ENCODE measurements around the gene NMRK2.

The NMRK2 gene

DNA sequence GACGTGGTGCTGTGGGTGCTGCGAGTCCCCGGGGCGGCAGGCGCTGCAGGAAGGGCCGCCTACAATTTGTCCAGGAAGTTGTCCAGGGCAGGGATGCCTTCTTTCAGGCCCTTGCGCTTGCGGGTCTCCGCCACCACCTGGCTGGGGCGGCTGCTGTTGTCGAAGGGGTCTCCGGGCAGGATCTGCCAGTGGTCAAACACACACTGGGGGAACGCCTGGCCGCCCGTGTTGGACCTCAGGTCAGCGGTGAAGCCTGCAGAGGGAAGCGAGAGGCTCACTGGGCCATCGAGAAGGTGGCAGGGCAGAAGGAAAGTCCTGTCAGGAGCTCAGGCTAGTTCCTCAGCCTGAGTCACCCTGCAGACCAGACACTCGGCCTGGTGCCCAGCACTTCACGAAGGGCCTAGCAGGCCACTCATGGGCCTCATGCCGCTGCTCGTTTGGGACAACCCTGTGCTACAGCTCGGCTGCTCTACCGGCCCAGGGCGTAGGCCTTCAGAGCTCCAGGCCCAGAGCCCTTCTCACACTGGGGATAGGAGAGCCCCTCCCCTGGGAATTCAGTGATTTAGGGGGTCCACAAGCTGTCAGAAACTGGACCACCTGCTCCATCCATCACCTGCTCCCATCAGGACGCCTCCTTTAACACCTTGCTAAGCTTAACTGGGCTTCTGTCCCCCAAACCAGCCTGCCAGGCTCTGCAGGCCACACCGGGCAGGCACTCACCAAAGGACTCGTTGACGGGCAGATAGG lies 43.8 kb downstream of the NMRK2 start:
- TF ChIP-seq, protein P1, sequence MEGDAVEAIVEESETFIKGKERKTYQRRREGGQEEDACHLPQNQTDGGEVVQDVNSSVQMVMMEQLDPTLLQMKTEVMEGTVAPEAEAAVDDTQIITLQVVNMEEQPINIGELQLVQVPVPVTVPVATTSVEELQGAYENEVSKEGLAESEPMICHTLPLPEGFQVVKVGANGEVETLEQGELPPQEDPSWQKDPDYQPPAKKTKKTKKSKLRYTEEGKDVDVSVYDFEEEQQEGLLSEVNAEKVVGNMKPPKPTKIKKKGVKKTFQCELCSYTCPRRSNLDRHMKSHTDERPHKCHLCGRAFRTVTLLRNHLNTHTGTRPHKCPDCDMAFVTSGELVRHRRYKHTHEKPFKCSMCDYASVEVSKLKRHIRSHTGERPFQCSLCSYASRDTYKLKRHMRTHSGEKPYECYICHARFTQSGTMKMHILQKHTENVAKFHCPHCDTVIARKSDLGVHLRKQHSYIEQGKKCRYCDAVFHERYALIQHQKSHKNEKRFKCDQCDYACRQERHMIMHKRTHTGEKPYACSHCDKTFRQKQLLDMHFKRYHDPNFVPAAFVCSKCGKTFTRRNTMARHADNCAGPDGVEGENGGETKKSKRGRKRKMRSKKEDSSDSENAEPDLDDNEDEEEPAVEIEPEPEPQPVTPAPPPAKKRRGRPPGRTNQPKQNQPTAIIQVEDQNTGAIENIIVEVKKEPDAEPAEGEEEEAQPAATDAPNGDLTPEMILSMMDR (IDR thresholded peaks at IDR 0.05; ENCODE audit: low read depth, low read length, missing control alignments): no peak
- DNase-seq (ENCODE audit: low read depth): no peak

DNA sequence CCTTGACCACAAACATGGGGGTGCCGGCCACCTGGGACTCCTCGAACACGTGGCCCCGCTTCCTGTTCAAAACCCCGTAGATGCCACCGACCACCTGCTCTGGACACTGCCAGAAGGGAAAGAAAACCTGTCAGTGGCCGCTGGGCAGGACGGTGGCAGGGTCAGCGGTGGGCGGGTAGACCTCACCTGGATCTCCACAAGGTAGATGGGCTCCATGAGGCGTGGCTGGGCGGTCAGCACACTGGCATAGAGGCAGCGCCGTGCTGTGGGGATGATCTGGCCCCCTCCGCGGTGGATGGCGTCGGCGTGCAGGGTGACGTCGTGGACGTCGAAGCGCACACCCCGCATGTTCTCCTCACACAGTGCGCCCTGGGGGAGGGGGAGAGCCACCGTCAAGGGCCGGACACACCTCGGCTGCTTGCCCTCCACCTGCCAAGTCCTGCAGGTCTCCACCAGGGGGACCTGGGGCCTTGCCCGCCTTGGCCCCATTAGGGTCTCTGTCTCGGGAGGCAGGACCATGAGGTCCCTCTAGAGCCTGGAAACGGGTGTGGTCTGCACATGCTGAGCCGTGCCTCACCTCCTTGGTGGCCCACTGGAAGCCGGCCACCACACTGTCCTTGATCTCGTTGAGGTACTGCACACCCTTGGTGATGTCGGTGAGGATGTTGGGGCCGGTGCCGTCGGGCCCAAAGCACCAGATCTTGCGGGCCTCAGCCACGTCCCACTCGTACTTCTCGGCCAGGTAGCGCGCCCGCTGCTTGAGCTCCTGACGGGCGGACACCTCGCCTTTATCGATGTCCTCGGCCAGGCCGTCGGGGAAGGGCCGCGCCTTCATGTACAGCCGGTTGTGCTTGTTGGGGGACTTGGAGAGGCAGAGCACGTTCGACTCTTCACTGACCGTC lies 44.6 kb downstream of the NMRK2 start:
- H3K4me3 ChIP-seq (ENCODE audit: low read depth, low read length): no peak overlapping the region
- DNase-seq (ENCODE audit: low read depth): no peak
- TF ChIP-seq, protein P1 (IDR thresholded peaks at IDR 0.05; ENCODE audit: low read depth, low read length, missing control alignments): peak; percentile 14

More for the DNA sequence above, 43.8 kb downstream of the NMRK2 start:
- no peak overlapping the region for H3K4me3 ChIP-seq (ENCODE audit: low read depth, low read length)

GRCh38 chr19:3978145-3978544 lies 45.3 kb downstream of the NMRK2 start:
- TF ChIP-seq, protein P1 (IDR thresholded peaks at IDR 0.05; ENCODE audit: low read depth, low read length, missing control alignments): no peak
- DNase-seq (ENCODE audit: low read depth): no peak
- H3K4me3 ChIP-seq (ENCODE audit: low read depth, low read length): no peak overlapping the region

DNA sequence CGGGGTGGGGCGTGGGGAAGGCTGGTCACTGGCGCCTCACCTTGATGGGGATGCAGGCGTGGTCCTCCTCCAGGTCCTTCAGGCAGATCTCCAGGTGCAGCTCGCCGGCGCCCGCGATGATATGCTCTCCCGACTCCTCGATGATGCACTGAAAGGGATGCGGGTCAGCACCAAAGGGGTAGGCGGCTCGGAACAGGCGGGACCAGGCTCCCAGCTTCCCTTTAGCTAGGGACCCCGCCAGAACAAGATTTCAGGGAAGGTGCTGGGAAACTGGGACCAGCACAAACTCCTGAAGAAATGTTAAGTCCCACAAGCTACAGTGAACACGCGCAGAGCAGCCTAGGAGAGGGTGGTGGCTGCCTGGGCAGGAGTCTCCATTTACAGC lies 46.4 kb downstream of the NMRK2 start:
- DNase-seq (ENCODE audit: low read depth): no peak
- no peak overlapping the region for H3K4me3 ChIP-seq (ENCODE audit: low read depth, low read length)
- TF ChIP-seq, protein P1 (IDR thresholded peaks at IDR 0.05; ENCODE audit: low read depth, low read length, missing control alignments): no peak

DNA sequence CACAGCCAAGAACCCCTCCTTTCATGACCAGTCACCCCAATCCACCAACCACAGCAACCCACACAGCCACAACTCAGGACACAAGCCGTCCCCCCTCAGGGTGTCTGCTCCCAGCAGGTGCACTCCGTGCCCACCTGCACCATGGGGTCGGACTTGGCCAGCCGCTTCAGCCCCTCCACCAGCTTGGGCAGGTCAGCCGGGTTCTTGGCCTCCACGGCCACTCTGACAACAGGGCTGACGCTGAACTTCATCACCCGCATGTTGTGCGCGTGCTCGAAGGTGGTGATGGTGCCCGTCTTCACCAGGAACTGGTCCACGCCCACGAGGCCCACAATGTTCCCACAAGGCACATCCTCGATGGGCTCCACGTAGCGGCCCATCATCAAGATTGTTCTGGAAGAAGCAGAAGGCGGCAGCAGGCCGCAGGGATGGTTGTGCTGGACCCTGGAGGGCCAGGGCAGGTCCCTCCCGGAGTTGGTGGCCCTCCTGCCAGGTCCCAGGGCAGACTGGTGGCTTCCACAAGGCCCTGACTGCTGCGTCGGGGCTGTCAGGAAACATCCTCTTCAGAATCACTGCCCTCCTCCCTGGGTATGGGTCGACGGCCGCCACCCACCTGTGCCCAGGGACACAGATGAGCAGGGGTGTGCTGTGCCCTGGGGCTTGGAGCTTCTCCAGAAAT lies 46.9 kb downstream of the NMRK2 start:
- TF ChIP-seq, protein P1 (IDR thresholded peaks at IDR 0.05; ENCODE audit: low read depth, low read length, missing control alignments): no peak
- DNase-seq (ENCODE audit: low read depth): no peak

GRCh38 chr19:3980353-3981251 lies 47.7 kb downstream of the NMRK2 start:
- H3K4me3 ChIP-seq (ENCODE audit: low read depth, low read length): no peak overlapping the region
- TF ChIP-seq, protein P1 (IDR thresholded peaks at IDR 0.05; ENCODE audit: low read depth, low read length, missing control alignments): no peak
- DNase-seq (ENCODE audit: low read depth): no peak

More for the DNA sequence above, 46.9 kb downstream of the NMRK2 start:
- H3K4me3 ChIP-seq (ENCODE audit: low read depth, low read length): no peak overlapping the region

Data from GM12864 (cell line).